PFSK-1 (cell line): Measurements from ENCODE around the gene RAB3GAP2.

Experiments
- FOXP2 ChIP-seq: optimal IDR thresholded peaks from 2 replicates; pipeline ENCODE3; 2011; ENCODE audit warnings: borderline replicate concordance, control low read depth, inconsistent platforms; ENCODE audit not compliant: insufficient read depth; ENCODE audit errors: extremely low read length, extremely low read depth
- POLR2AphosphoS5 ChIP-seq: IDR thresholded peaks from 2 replicates; pipeline ENCODE4 v1.6.1; 2012; ENCODE audit warnings: low read depth, mild to moderate bottlenecking, control low read depth, low read length, moderate library complexity
- REST ChIP-seq, 2 experiments: IDR thresholded peaks; 2 replicates each; pipeline versions ENCODE4 v1.6.1 to v1.8.0; 2011 to 2012; ENCODE audit warnings: low read depth in 2 of 2, low read length in 2 of 2, control low read depth in 1 of 2, inconsistent platforms in 1 of 2, mild to moderate bottlenecking in 1 of 2, moderate library complexity in 1 of 2; ENCODE audit not compliant: insufficient read depth in 1 of 2
- SIN3A ChIP-seq: IDR thresholded peaks from 2 replicates; pipeline ENCODE4 v1.6.1; 2012; ENCODE audit warnings: mild to moderate bottlenecking, low read length, moderate library complexity, borderline replicate concordance; ENCODE audit not compliant: insufficient read depth
- TAF1 ChIP-seq: IDR thresholded peaks from 2 replicates; pipeline ENCODE4 v1.6.1; 2012; ENCODE audit warnings: low read length, control low read depth, borderline replicate concordance; ENCODE audit not compliant: insufficient read depth

RAB3GAP2 gene

GRCh38 chr1:220317161-220317560 lies 44.9 kb upstream of the RAB3GAP2 start:
- no peak for TF ChIP-seq REST (IDR thresholded peaks at IDR 0.05; ENCODE audit: insufficient read depth in 1 of 2, low read depth in 2 of 2, low read length in 2 of 2)
- no peak for TF ChIP-seq POLR2AphosphoS5
- TF ChIP-seq SIN3A, result no peak
- TF ChIP-seq FOXP2, result no peak
- TF ChIP-seq TAF1, result no peak

- TF ChIP-seq FOXP2, result no peak
- TF ChIP-seq REST (IDR thresholded peaks at IDR 0.05; ENCODE audit: insufficient read depth in 1 of 2, low read depth in 2 of 2, low read length in 2 of 2), result no peak
- TF ChIP-seq POLR2AphosphoS5, result no peak
- no peak for TF ChIP-seq TAF1
- no peak for TF ChIP-seq SIN3A
Observed at GRCh38 chr1:220316305-220316704, 44.1 kb upstream of the RAB3GAP2 start.

- TF ChIP-seq FOXP2 (no peak), POLR2AphosphoS5 (no peak), SIN3A (no peak), TAF1 (no peak), REST (IDR thresholded peaks at IDR 0.05; ENCODE audit: insufficient read depth in 1 of 2, low read depth in 2 of 2, low read length in 2 of 2) (no peak)
Observed at GRCh38 chr1:220315070-220315839, 43.0 kb upstream of the RAB3GAP2 start.

- TF ChIP-seq FOXP2 (no peak), POLR2AphosphoS5 (no peak), REST (IDR thresholded peaks at IDR 0.05; ENCODE audit: insufficient read depth in 1 of 2, low read depth in 2 of 2, low read length in 2 of 2) (no peak), TAF1 (no peak), SIN3A (no peak)
Observed at GRCh38 chr1:220313576-220313975, 41.3 kb upstream of the RAB3GAP2 start.

- TF ChIP-seq FOXP2, result no peak
- TF ChIP-seq TAF1, result no peak
- TF ChIP-seq SIN3A, result no peak
- no peak for TF ChIP-seq REST (IDR thresholded peaks at IDR 0.05; ENCODE audit: insufficient read depth in 1 of 2, low read depth in 2 of 2, low read length in 2 of 2)
- no peak for TF ChIP-seq POLR2AphosphoS5
Observed at GRCh38 chr1:220307607-220308006, 35.4 kb upstream of the RAB3GAP2 start.
